NCI-H774 (cell line): ENCODE measurements around the gene MAPT.
"Not testable (repeated sequence)": the region's sequence is repeated elsewhere in the genome, so short reads cannot be mapped to it uniquely, and the experiment has no call there.

ENCODE experiments used
- DNase-seq: peaks from one replicate; lab custom pipeline; 2025; lab: John Stamatoyannopoulos, UW

The MAPT gene

DNA sequence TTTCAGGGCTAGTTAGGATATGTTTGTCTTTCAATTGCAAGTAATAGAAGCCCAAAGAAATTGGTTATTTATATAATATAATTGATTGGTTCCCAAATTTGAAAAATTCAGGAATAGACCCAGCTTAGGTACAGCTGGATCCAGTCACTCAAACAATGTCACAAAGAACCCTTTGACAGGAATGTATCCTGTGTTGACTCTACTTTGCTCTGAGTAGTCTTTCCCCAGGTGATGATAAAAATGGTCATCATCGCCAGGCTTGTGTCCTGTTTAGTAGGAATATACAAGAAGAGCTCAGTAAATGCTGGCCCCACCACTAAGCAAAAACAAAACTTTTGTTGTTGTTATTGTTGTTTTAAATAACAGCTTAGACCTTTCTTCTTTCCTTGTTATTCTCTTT is 35.0 kb downstream of the MAPT start:
- no peak for DNase-seq

- no peak for DNase-seq
Measured at GRCh38 chr17:45930420-45930951, 36.1 kb downstream of the MAPT start.

DNA sequence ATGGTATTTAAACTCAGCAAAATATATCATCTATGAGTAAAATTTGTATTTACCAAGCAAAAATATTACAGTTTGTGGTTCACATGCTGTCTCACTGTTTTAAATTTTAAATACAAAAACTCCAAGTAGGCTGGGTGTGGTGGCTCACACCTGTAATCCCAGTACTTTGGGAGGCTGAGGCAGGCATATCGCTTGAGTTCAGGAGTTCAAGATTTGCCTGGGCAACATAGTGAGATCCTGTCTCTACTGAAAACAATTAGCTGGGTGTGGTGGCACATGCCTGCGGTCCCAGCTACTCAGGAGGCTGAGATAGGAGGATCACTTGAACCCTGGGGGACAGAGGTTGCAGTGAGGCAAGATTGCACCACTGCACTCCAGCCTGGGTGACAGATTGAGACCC is 37.3 kb downstream of the MAPT start:
- no peak for DNase-seq

GRCh38 chr17:45934044-45934979 is 40.0 kb downstream of the MAPT start:
- DNase-seq, result no peak

DNA sequence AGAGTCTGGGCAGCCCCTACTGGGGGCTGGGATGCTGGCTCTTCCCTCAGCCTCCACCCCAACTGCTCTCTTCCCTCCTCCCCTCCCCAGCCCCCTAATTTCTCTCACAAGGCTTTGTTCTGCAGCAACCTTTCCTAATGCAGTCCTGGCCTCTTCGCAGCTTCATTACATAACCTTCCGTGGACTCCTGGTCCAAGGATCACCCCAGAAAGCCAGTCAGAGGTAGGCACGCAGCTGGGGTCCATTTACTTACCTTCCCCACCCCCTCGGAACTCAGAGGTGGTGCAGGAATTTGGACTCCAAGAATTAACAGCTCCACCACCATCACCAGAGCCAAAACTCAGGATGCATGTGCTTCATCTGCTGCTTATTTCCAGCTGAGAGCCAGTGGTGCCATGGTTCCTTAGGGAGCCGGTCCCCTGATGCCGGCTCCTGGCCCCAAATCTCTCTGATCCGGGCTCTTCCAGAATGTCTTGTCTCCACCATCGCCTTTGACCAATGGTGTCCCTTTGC is 40.9 kb downstream of the MAPT start:
- no peak for DNase-seq

DNA sequence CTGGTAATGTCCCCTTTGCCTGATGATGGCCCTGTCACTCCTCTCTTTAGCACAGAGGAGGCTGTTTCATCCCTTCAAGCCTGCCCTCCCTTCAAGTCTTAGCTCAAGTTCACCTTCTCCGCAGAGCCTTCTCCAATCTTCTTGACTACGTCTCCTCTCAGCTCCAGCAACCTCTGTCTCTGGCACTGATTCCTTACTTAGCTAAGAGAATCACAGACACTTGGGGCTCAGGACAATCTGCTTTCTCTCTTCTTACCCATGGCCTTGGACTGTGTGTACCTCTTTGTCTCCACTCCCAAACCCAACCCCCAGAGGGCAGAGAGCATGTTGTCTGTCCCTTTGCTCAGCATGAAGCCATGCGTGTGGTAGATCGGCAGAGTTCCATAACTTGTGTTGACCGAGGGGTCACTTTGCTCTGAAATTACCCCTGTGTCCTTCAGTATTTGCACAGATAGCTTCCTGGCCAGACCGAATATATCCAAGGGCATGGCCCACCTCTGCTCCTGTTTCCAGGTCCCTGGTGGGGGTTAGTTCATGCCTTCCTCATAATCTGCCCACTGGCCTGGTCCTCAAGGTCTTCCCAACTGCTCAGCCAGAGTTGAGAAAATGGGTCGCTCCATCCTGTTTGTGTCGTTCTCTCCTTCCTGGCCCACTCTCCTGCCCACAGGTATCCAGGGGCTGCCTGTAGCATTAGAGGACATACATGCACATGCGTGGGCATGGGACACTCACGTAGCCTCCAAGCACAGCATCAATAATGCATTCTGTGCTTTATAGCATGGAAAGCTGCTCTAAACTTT is 41.6 kb downstream of the MAPT start:
- no peak for DNase-seq

GRCh38 chr17:45936610-45937009 is 42.3 kb downstream of the MAPT start:
- DNase-seq, result peak; percentile 43

DNA sequence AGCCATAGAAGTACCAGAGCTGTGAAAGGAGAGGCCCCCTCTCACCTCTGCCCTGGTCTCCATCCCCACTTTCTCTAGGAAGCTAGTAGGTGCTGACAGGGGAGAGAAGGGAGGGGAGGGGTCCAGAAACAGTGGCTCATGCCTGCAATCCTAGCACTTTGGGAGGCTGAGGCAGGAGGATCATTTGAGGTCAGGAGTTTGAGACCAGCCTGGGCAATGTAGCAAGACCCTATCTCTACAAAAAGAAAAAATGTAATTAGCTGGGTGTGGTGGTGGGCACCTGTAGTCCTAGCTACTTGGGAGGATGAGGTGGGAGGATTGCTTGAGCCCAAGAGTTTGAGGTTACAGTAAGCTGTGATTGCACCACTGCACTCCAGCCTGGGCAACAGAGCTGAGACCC is 42.8 kb downstream of the MAPT start:
- DNase-seq, result not testable (repeated sequence)

GRCh38 chr17:45939395-45939794 is 45.0 kb downstream of the MAPT start:
- DNase-seq, result no peak

- no peak for DNase-seq
Measured at GRCh38 chr17:45940293-45940692, 45.9 kb downstream of the MAPT start.

DNA sequence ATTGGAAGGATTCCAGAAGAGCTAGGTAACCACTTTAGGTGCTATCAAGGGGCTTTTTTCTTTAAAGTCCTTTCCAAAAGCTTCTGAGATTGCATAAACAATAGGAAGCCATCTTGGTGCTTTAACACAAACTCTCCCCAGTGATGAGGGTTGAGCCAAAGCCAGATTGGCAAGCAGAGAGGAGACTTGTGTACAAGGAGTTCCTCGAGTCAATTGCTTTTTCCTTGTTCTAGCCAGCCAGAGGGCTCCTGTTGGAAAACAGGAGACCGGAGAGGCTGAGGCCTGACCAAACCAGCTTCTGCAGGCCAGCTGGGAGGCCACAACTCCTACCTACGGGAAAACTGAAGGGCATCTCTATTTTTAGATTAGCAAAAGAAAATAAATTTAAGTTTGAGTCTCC is 46.5 kb downstream of the MAPT start:
- DNase-seq, result no peak

DNA sequence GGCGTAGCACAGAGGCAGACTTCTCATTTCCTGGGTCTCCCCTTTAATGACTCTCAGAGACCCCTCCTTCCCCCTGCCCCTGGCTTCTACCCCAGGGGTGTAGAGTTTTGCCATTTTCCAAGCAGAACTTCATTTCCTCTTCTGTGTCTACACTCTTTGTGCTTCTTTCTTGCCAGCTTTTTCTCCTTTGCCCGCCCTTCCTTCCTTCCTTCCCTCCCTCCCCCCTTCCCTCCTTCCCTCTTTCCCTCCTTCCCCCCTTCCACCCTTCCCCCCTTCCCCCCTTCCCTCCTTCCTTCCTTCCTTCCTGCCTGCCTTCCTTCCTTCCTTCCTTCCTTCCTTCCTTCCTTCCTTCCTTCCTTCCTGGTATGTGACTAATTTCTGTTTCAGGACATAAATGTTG is 47.0 kb downstream of the MAPT start:
- DNase-seq, result no peak

GRCh38 chr17:45942284-45942683 is 47.9 kb downstream of the MAPT start:
- DNase-seq, result peak; percentile 68

DNA sequence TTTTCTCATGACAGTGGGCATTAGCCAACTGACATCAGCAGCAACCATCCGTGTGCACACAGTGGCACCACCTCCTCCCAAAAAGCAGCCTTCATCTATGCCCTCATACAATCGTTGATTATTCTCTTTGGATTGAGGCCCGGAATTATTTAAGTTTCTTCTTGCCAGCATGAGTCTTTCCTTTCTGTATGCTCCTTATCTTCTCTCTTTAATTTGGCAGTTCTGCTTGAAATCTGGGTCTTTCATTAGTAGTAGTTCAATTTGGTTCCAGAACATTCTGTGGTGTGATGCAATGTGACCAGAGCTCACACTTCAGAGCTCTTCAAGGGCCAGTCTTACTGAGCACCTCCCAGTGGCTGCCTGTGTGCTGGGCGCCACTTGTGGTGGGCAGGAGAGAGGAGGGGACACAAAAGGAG is 52.5 kb downstream of the MAPT start:
- DNase-seq, result no peak

GRCh38 chr17:45948498-45948880 is 54.1 kb downstream of the MAPT start:
- DNase-seq, result no peak

GRCh38 chr17:45948881-45949624 is 54.7 kb downstream of the MAPT start:
- DNase-seq, result peak; percentile 57

- DNase-seq, result no peak
Measured at GRCh38 chr17:45949755-45950320, 55.5 kb downstream of the MAPT start.

DNA sequence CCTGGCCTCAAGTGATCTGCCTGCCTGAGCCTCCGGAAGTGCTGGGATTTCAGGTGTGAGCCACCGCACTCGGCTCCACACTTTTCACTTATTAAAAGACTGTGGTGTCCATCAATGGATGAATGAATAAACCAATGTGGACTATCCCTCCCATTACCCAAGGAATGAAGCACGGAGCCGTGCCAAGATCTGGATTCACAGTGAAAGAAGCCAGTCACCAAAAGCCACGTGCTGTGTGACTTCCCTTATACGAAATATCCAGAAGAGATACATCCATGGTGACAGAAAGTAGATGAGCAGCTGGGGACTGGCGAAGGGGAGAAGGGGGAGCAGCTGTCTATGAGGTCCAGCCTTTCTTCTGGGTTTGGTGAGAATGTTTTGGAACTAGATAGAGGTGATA is 56.5 kb downstream of the MAPT start:
- no peak for DNase-seq

GRCh38 chr17:45951403-45951802 is 57.0 kb downstream of the MAPT start:
- DNase-seq, result no peak

DNA sequence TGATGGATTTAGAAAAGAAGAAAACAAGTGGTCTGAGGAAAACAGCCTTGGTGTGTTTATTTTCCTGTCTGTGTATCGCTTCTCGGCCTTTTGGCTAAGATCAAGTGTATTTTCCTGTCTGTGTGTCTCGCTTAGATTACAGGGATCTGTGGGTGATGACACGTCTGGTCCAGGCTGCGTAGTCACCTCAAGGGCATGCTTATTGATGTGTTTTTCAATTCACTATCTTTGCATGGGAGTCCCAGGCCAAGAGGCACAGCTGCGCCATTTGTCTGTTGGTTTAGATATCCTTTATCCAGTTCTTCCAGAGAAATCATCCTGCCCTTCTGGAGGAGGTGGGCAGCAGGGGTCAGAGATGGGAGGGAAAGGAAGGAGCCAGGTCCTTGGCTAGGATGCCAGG is 57.6 kb downstream of the MAPT start:
- DNase-seq, result no peak

- DNase-seq, result no peak
Measured at GRCh38 chr17:45952814-45953320, 58.5 kb downstream of the MAPT start.
